Pancreas (tissue), 10 donors: ENCODE results near the gene RIN1. TPM values are rescaled to one million over a fixed set of nuclear protein-coding genes. Genes with fewer than 3 reads are reported as not detected.
"Not testable (repeated sequence)": the region's sequence is repeated elsewhere in the genome, so short reads cannot be mapped to it uniquely, and the experiment has no call there.

Source experiments
- ATAC-seq, 4 donors: fragments of 200-7000 bp; cut with Tn5 transposase; one replicate each; pipeline versions ENCODE4 v1.8.0 to v1.9.1; 2020; ENCODE audit warnings: mild to moderate bottlenecking in 4 of 4, moderate library complexity in 4 of 4
- DNase-seq, 6 donors: peaks; one replicate each; pipeline ENCODE4 v3.0.0-alpha.2; 2020
- FAIRE-seq: peaks from 2 replicates; lab custom pipeline; 2012; peaks lifted over from hg19 to GRCh38; lab: Jason Lieb, UNC
- H3K27ac ChIP-seq, 4 donors: fragments of 200-600 bp; sonication (generic); 1 replicate in 3 of 4; 2 replicates in 1 of 4; pipeline versions ENCODE4 v1.5.0 to v1.8.0; 2020
- H3K27me3 ChIP-seq, 4 donors: fragments of 200-600 bp; one replicate each; pipeline ENCODE4 v1.8.0; 2021
- H3K36me3 ChIP-seq, 3 donors: fragments of 200-600 bp; sonication (generic) in 1 of 3; one replicate each; pipeline versions ENCODE4 v1.5.0 to v1.8.0; 2020 to 2021
- H3K4me1 ChIP-seq, 3 donors: fragments of 200-600 bp; one replicate each; pipeline ENCODE4 v1.8.0; 2021
- H3K4me3 ChIP-seq, 4 donors: fragments of 200-600 bp; sonication (generic) in 2 of 4; one replicate each; pipeline versions ENCODE4 v1.5.0 to v1.8.0; 2020 to 2021
- H3K9me3 ChIP-seq, 4 donors: fragments of 200-600 bp; one replicate each; pipeline ENCODE4 v1.8.0; 2021
- CTCF ChIP-seq, 4 donors: fragments of 200-600 bp; sonication (generic) in 3 of 4; IDR thresholded peaks; one replicate each; pipeline versions ENCODE4 v1.5.0 to v1.8.0; 2021; ENCODE audit warnings: antibody characterized with exemption in 4 of 4
- WGBS, 2 donors: extraction: QIAGEN DNeasy Blood & Tissue Kit; methylation state at CpG; one replicate each; pipeline ENCODE4 v1.1.7; 2013; 5-methylcytosine and 5-hydroxymethylcytosine counted together
- intact Hi-C, 3 donors: fragments of 100-400 bp; cut with DNase I; formaldehyde crosslinking; loops; one replicate each; pipeline versions ENCODE4 v1.11.1 to v1.14.2; 2022
- polyA plus RNA-seq, 2 donors: library from polyadenylated mRNA; stranded (reverse); fragments of 200-250 nt; gene quantifications; one replicate each; pipeline ENCODE4 v1.2.3, GENCODE V29; 2013
- total RNA-seq, 6 donors: library from RNA; stranded (reverse); fragmentation: NEBNext Ultra II Directional in 4 of 6; extraction: Animal tissue kit (Norgen Biotek cat#: 25700) in 4 of 6; gene quantifications; one replicate each; pipeline versions ENCODE4 v1.2.1 to v1.2.4, GENCODE V29; 2021 to 2023
- donor health status: healthy with polysubstance abuse.
- donor health status: DM: no; HTN: no; CAD: no; lungs with moderate emphysema.
- donor health status: DM: no; HTN: no; CAD: no.
- donor health status: control.
- donor health status: control.
- donor health status: Bipolar disorder and iron deficiency.
- donor health status: DM: yes; HTN: yes; CAD: no.
- donor health status: DM: no; HTN: no; CAD: no.
- donor health status: DM: no; HTN: no; CAD: no.
- donor health status: DM: yes; HTN: yes; CAD: no.

Gene RIN1
- total and polyA plus RNA-seq, 8 donors, result 2.7 to 15.7 (median 4.8) TPM

GRCh38 chr11:66313321-66314185 lies 22.7 kb downstream of the RIN1 start:
- intact Hi-C loops, result no loop called here
- Histone ChIP-seq H3K36me3 (no peaks in the 10 kb centered on the region), H3K9me3 (no peaks in the 10 kb centered on the region), H3K4me1 (no peaks in the 10 kb centered on the region), H3K27me3 (no peaks in the 10 kb centered on the region), H3K27ac (peak overlapping the region; percentile 44 to 87 (median 80)), H3K4me3 (peak overlapping the region in 2 of 4 donors; percentile 41 to 55)
- DNase-seq (peak in 1 of 6 donors; percentile 82), FAIRE-seq (no peak), ATAC-seq (no peak)
- WGBS, 2 donors, result 55 to 59% methylated on average over 38 of the region's 38 CpGs
- no peak for TF ChIP-seq CTCF (IDR thresholded peaks at IDR 0.05)

GRCh38 chr11:66312549-66313320 lies 23.5 kb downstream of the RIN1 start:
- ATAC-seq (peak; percentile 78 to 89 (median 84)), FAIRE-seq (no peak), DNase-seq (peak; percentile 97 to 99 (median 99))
- intact Hi-C loops, result no loop called here
- no peaks in the 10 kb centered on the region for H3K27me3 ChIP-seq
- no peak for TF ChIP-seq CTCF (IDR thresholded peaks at IDR 0.05)
- 4 to 5% methylated on average over 51 to 52 of the region's 52 CpGs for WGBS, 2 donors
- no peaks in the 10 kb centered on the region for H3K9me3 ChIP-seq
- H3K36me3 ChIP-seq, result no peaks in the 10 kb centered on the region
- H3K27ac ChIP-seq, result peak overlapping the region; percentile 71 to 87 (median 80)
- no peaks in the 10 kb centered on the region for H3K4me1 ChIP-seq
- H3K4me3 ChIP-seq, result peak overlapping the region; percentile 29 to 55 (median 36)

- peak; percentile 84 to 95 (median 92) for DNase-seq
- peak overlapping the region; percentile 71 to 87 (median 80) for H3K27ac ChIP-seq
- H3K36me3 ChIP-seq, result no peaks in the 10 kb centered on the region
- TF ChIP-seq CTCF (IDR thresholded peaks at IDR 0.05), result peak; percentile 4 to 79 (median 26)
- no peaks in the 10 kb centered on the region for H3K4me1 ChIP-seq
- intact Hi-C loops, result no loop called here
- FAIRE-seq, result no peak
- ATAC-seq, result peak; percentile 79 to 89 (median 84)
- peak overlapping the region; percentile 29 to 55 (median 36) for H3K4me3 ChIP-seq
- no peaks in the 10 kb centered on the region for H3K9me3 ChIP-seq
- 0% methylated on average over 43 to 44 of the region's 44 CpGs for WGBS, 2 donors
- H3K27me3 ChIP-seq, result no peaks in the 10 kb centered on the region
Measured at GRCh38 chr11:66311965-66312548, 24.2 kb downstream of the RIN1 start.

- intact Hi-C loops, result no loop called here
- H3K9me3 ChIP-seq, result no peaks in the 10 kb centered on the region
- ATAC-seq (no peak), DNase-seq (no peak), FAIRE-seq (no peak)
- WGBS, 2 donors, result 28 to 32% methylated on average over 26 of the region's 26 CpGs
- no peaks in the 10 kb centered on the region for H3K36me3 ChIP-seq
- H3K27ac ChIP-seq, result peak overlapping the region; percentile 71 to 87 (median 80)
- no peaks in the 10 kb centered on the region for H3K4me1 ChIP-seq
- peak overlapping the region in 3 of 4 donors; percentile 29 to 55 (median 41) for H3K4me3 ChIP-seq
- no peaks in the 10 kb centered on the region for H3K27me3 ChIP-seq
- TF ChIP-seq CTCF (IDR thresholded peaks at IDR 0.05), result peak in 2 of 4 donors; percentile 69 to 80
Measured at GRCh38 chr11:66311470-66311964, 24.7 kb downstream of the RIN1 start.

- ATAC-seq, H3K36me3 ChIP-seq, FAIRE-seq, H3K27ac ChIP-seq, H3K27me3 ChIP-seq, DNase-seq, H3K4me1 ChIP-seq, H3K4me3 ChIP-seq, H3K9me3 ChIP-seq, intact Hi-C loops: not testable (repeated sequence)
- 82 to 85% methylated on average over 18 of the region's 18 CpGs for WGBS, 2 donors
Measured at GRCh38 chr11:66310803-66311440, 25.3 kb downstream of the RIN1 start.
